GM15510 (cell line): Measurements from ENCODE around the gene OSBPL1A.

Experiments
- POLR2A ChIP-seq: IDR thresholded peaks from 3 replicates; pipeline ENCODE4 v1.6.1; 2011; ENCODE audit warnings: borderline replicate concordance; ENCODE audit not compliant: insufficient read length; ENCODE audit errors: extremely low read depth

The OSBPL1A gene

DNA sequence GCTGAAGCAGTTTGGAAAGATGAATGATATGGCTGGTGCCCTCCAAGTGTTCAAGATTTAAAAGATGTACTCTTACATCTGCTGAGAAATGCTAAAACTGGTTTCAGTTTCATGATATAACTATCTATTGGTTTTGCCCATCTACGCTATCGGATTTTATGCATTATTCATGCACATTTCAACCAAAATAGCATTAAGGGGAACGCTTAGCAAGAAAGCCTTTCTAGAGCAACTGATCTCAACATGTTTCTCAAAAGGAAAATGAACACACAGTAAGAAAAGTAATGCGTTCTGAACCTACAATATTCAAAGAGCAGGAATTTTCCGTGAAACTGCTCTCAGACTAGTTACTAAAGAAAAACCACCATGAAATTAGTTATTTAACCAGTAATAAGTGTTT lies 164.8 kb downstream of the OSBPL1A start:
- TF ChIP-seq POLR2A = no peak

DNA sequence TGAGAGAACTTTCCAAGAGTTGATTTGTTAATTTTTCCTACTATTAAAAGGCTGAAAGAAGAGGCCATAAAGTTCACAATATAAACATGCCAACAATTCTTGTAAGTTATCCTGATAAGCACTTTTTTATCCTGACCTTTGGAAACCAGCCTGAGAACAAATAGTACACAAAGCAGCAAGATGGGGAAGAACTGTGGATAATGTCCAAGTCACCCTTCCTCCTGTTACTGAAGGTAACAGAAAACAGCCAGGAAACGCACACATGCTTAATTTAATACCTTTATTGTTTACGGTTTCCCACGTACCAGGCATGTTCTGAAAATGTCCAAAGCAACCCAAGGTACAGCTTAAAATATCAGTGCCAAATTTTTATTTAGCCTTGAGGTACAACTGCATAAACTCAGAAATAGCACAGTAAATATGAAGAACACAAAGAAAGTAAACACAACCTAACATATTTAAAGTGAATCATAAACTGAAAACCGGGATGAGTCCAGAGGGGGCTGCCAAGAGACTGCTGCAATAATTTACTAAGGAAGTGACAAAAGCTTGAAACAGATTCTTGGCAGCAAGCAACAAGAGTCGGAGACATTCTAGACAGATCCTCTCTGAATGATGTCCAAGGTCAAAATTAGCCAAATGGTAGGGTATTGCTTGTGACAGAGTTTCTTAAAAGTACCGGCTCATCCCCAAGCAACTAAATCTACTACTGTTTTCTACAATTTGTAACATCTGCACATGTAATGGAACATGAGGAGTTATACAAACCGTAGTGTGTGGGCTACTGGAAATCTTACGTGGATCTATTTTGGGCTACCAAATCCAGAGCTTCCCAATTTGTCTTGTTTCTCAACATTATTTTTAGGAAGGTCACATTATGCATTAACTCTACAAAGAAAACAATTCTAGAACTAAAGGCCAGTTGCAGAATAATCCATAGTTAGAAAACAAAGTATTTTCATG lies 165.6 kb downstream of the OSBPL1A start:
- no peak for TF ChIP-seq POLR2A

DNA sequence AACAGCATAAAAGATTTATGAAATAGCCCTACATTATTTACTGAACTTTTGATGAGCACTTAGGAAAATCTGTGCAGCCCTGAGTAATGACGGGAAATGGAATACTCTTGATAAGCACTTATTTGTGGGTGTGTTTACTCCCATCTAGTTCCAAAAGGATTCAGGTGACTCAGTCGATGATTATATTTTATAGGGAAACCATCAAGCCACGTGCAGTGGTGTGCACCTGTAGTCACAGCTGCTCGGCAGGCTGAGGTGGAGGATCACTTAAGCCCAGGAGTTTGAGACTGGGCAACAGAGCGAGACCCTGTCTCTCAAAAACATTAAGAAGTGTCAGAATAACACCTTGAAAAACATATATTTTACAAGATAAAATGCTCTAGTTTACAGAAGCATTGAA lies 166.9 kb downstream of the OSBPL1A start:
- no peak for TF ChIP-seq POLR2A

DNA sequence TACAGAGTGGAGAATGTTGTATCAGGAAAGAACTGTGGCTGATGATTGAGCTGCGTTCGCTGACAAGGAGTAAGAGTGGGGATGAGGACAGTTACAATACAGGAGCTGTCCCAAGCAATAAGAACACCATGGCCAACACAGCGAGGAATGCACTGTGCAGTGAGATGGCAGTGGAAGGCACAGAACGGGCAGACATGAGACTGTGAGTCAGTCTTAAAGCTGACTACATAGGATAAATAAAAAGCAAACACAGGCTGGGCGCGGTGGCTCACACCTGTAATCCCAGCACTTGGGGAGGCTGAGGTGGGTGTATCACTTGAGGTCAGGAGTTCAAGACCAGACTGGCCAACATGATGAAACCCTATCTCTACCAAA lies 169.0 kb downstream of the OSBPL1A start:
- no peak for TF ChIP-seq POLR2A

DNA sequence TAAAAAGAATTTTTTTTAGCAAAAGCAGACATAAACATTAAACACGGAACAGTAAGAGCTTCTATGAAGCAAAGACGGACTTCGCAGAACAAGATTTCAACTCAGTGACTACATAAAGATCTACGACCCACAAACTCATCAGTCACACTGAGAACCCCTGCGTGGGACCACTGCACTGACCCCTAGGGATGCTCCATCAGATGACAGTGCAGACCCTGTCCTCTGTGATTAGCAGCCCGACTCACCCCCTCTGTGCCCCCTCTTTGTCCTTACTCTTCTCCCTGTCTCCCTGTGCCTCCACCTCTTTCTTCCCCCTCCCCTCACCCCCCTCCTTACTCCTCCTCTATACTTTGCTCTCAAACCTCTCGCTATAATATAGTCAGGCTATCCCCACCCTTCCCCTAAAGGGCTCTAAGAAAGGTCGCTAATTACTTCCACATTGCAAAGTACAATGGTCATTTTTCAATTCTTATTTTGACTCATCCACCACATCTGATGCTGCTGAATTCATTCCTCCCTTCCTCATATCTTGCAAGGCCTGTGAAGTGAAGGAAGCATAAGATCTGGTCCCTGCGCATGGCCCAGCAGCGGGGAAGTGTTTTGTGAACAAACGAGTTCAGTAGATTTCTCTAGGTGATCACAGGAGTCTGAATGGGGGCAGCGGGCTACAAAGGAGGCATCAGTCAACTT lies 169.5 kb downstream of the OSBPL1A start:
- TF ChIP-seq POLR2A = no peak

DNA sequence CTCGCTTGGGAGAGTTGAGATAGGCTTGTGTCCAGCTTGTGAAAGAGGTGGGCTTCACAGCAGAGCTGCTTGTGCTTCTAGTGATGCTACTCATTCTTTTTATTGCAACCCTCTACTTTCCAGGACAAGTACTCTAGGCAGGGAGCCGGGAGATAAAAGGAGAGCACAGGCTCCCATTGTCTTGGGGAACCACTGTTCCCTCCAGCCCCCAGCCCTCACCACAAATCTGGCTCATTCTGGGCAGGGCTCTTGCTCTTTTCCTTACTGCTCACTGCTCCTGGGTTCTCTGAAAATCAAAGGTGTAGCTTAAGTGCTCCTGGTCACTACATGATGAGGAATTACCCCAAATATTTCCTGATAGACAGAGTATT lies 177.3 kb downstream of the OSBPL1A start:
- TF ChIP-seq POLR2A = no peak

DNA sequence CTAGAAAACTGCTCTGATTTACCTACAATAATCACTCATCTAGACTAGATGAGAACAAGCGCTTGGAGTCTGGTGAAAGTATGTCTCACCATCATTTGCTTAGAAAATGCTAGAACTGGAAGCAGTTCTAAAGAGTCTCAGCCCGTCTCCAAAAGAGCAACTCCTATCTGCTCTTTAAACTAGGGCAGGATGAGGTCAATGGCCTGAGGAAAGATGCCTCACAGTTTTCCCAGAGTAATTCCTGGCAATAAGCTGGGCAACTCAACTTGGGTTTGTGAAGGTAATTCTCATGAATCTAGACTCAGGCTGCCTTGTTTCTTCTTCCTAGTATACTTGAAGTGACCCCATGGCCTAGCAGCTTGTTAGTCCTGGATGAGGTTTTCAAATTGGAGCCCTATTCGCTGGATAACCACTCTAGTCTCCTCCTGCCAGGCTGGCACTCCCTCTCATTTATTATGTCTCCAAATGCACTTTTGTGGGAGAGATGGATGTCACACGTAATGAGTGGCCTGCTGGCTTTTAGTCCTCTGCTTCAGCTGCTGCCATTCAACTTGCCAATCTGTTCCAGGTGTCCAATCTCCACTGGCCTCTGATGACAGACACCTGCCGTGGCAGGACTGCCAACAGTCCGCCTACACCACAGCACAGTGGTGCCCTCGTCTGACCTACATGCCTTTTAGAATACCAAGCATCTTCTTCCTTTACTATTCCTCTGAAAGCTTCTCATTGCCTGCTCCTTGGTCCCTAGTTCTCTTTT lies 177.9 kb downstream of the OSBPL1A start:
- no peak for TF ChIP-seq POLR2A

DNA sequence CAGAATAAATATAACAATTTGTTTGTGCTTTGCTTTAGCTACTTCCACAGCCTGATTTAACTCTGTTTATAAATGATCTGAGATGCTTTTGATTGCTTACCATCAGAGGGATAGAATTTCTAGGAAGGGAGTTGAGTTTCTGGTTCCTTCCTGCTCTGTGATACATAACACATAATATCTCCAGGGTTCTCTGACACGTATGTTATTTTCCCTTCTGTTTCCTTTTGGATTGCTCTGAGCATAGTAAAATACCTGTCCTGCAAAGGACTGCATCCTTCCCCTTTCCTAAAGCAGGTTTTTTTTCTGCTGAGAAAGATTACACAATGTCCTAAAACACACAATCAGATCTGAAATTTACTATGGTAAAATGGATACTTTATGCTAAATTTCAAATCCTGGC lies 182.7 kb downstream of the OSBPL1A start:
- TF ChIP-seq POLR2A = no peak

DNA sequence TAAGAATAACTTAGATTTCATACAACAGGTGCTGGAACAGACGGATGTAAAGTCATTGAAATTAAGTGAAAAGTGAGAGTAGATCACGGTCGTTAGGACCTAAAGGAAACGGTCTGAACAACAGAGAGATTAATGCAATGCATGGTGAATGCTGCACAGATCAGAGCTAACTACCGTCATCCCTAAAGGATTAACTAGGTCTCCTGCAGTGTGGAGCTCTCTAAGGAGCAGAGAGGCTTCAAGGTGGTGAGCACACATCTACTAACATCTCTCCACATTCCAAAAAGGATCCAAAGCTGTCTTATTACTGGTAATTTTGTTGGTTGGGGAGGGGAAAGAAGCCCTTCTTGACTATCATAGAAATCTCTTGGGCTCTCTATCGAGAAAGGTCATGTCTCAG lies 183.5 kb downstream of the OSBPL1A start:
- TF ChIP-seq POLR2A = no peak

DNA sequence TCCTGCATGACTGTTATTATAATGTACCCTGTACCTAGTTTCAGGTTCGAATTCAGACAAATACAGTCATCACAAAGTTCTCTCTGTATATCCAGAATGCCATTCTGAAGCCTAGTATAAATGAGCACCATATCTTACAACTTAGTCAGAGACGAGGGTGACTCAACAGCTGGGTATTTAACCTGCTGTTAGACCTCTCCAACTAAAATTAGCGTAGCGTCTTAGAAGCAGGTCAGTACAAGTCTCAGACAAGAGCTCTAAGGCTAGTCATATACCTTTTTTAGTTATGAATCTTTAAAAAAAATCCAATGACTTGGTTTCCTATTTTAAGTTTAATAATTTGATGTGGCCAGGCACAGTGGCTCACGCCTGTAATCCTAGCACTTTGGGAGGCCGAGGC lies 184.7 kb downstream of the OSBPL1A start:
- TF ChIP-seq POLR2A = no peak

DNA sequence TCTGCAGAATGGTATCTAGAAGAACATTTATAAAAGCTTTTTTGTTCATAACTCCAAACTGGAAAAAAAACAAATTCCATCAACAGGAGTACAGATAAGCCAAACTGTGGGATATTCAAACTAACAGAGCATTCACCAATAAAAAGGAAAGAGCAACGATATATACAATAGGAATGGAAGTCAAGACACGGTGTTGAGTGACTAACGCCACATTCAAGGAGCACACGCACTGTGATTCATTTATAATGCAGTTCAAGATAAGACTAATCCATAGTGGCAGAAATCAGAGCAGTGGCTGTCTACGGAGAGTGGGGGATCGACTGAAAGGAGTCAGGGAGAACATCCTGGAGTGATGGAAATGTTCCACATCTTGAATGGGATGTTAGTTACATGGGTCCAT lies 188.1 kb downstream of the OSBPL1A start:
- no peak for TF ChIP-seq POLR2A

DNA sequence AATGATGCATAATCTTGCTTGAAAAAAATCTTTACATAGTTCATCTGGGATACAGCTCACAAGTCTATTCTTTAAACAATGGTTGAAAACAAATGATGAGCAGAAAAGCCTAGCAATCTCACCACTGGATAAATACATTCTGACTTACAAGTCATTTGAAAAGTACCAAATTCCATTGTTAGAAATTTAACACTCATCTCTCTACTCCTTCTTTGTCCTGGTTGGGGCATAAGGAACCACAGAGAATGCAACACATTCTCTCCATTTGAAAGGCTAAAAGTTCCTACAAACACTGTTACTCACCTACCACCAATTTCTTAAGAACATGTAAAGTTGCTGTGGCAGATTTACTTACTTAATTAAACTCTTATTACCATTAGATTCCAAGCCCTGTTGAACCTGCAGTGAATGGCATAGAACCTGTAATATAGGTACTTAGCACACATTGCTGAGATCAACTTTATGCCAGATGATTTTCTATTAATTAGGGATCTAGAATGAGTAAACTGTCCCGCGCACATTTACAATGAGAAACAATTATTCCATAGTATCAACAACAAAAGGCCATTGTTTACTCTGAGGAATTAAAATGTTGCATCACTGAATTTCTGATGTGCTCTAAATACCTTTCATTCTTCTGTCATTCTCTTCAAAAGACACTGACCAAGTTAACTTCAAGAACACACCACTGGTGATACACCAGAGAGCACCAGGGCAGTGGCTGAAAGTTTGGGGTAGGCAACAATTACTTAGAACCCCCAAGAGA lies 189.2 kb downstream of the OSBPL1A start:
- TF ChIP-seq POLR2A = no peak

DNA sequence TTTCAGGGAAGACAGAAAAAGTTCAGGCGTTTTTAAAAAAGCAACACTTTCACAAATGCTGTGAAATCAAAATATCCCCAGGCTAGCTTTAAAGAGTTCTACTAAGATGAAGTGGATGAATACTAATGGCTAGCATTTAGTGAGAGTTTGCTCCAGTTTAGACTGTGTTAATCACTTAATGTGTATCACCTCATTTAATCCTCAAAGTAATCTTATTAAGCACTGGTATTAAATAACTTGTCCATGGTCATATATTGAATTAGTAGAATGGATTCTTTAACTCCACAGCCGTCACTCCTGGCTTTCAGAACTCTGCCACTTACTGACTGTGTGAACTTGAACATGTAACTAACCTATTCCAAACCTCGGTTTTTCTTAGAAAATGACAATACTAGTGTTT lies 192.7 kb downstream of the OSBPL1A start:
- no peak for TF ChIP-seq POLR2A
